PC-9 (cell line): ENCODE results near the gene MORN4. TPM values are rescaled to one million over a fixed set of nuclear protein-coding genes. Genes with fewer than 3 reads are reported as not detected.

ENCODE experiments used
- BruUV-seq: library from RNA; stranded (reverse); fragments of 400-500 nt; replicated peaks from 2 replicates; lab custom pipeline; 2021; lab: Mats Ljungman, UMichigan
- CTCF ChIA-PET: fragments of 300-600 bp; sonication (Branson Sonifier 250); formaldehyde crosslinking; loops from one replicate; lab custom pipeline; 2022; ENCODE audit warnings: antibody characterized with exemption; lab: Charles Lee
- POLR2A ChIA-PET: fragments of 300-600 bp; sonication (Branson Sonifier 250); formaldehyde crosslinking; loops from one replicate; lab custom pipeline; 2022; ENCODE audit warnings: antibody characterized with exemption; ENCODE audit not compliant: unreplicated experiment; lab: Charles Lee
- DNase-seq, 2 experiments: peaks; one replicate each; pipeline versions ENCODE4 v3.0.0 to v3.0.0-alpha.2; 2015 to 2022; ENCODE audit warnings: mixed read lengths in 1 of 2
- H2AFZ ChIP-seq: fragments of 200-600 bp; sonication (generic); 2 replicates; pipeline ENCODE4 v1.8.1; 2017; ENCODE audit warnings: antibody characterized with exemption
- H3F3A ChIP-seq: fragments of 200-600 bp; sonication (generic); 2 replicates; pipeline ENCODE4 v1.8.1; 2017; ENCODE audit warnings: antibody characterized with exemption, mild to moderate bottlenecking, low read depth; ENCODE audit not compliant: insufficient read depth
- H3K27ac ChIP-seq: fragments of 200-600 bp; sonication (generic); 2 replicates; pipeline ENCODE4 v1.6.1; 2016; ENCODE audit warnings: mixed run types
- H3K27me3 ChIP-seq: fragments of 200-600 bp; sonication (generic); 2 replicates; pipeline ENCODE4 v1.6.1; 2016; ENCODE audit warnings: low read depth, mixed run types; ENCODE audit not compliant: insufficient read depth
- H3K36me3 ChIP-seq: fragments of 200-600 bp; sonication (generic); 2 replicates; pipeline ENCODE4 v1.6.1; 2016; ENCODE audit warnings: low read depth, mixed run types
- H3K4me1 ChIP-seq: fragments of 200-600 bp; sonication (generic); replicated peaks from 2 replicates; pipeline ENCODE4 v1.6.1; 2016; ENCODE audit warnings: mixed run types; ENCODE audit not compliant: insufficient read depth
- H3K4me2 ChIP-seq: fragments of 200-600 bp; sonication (generic); 2 replicates; pipeline ENCODE4 v1.6.1; 2017; ENCODE audit warnings: mixed run types
- H3K4me3 ChIP-seq: fragments of 200-600 bp; sonication (generic); 2 replicates; pipeline ENCODE4 v1.6.1; 2016; ENCODE audit warnings: mixed run types
- H3K79me2 ChIP-seq: fragments of 200-600 bp; sonication (generic); 2 replicates; pipeline ENCODE4 v1.6.1; 2017; ENCODE audit warnings: low read depth, mixed run types
- H3K9me2 ChIP-seq: fragments of 200-600 bp; sonication (generic); 2 replicates; pipeline ENCODE4 v1.8.1; 2017; ENCODE audit warnings: mild to moderate bottlenecking; ENCODE audit not compliant: insufficient read depth
- H3K9me3 ChIP-seq: fragments of 200-600 bp; sonication (generic); 2 replicates; pipeline ENCODE4 v1.8.1; 2016; ENCODE audit warnings: low read depth; ENCODE audit not compliant: insufficient read depth
- H4K20me1 ChIP-seq: fragments of 200-600 bp; sonication (generic); 2 replicates; pipeline ENCODE4 v1.8.1; 2017; ENCODE audit not compliant: insufficient read depth
- CTCF ChIP-seq: fragments of 200-600 bp; sonication (generic); conservative IDR thresholded peaks from 2 replicates; pipeline ENCODE4 v1.6.1; 2017; ENCODE audit warnings: mixed run types, antibody characterized with exemption, mild to moderate bottlenecking, moderate library complexity
- EZH2 ChIP-seq: fragments of 200-600 bp; sonication (generic); IDR thresholded peaks from 2 replicates; pipeline ENCODE4 v1.8.0; 2017; ENCODE audit warnings: antibody characterized with exemption, low read depth
- intact Hi-C: fragments of 100-400 bp; cut with micrococcal nuclease; formaldehyde crosslinking; loops from one replicate; pipeline ENCODE4 v1.10.0; 2022; ENCODE audit not compliant: unreplicated experiment
- total RNA-seq: library from RNA; stranded (reverse); gene quantifications from 2 replicates; pipeline ENCODE4 v1.2.3, GENCODE V29; 2021

The MORN4 gene
- total RNA-seq, 1 experiment from 2014 or later = 10.0 TPM

- Histone ChIP-seq H3K4me1 (no peaks in the 10 kb centered on the region), H3K27me3 (no peaks in the 10 kb centered on the region), H3K4me3 (peak overlapping the region; percentile 83), H3K9me3 (no peaks in the 10 kb centered on the region), H3K79me2 (0 out of 2 replicates have a peak, but pooled peaks cover 4% of the 10 kb centered on the region), H3K36me3 (no peaks in the 10 kb centered on the region), H3K27ac (no peak overlapping the region), H4K20me1 (no peaks in the 10 kb centered on the region), H3K4me2 (peak overlapping the region; percentile 84), H3F3A (peaks cover 5% of the 10 kb centered on the region; the same call in 1 of the 2 replicates), H2AFZ (peak overlapping the region; percentile 90), H3K9me2 (no peaks in the 10 kb centered on the region)
- TF ChIP-seq EZH2 (no peak), CTCF (peak; percentile 54)
- ChIA-PET POLR2A (no interaction called here), CTCF (interaction anchor here (0.5 kb wide), 1 partner anchor 15 kb away, joined by 12 read pairs; no protein-coding TSS in a partner anchor)
- DNase-seq = peak in 1 of 2 experiments; percentile 8
- intact Hi-C loops = no loop called here
- BruUV-seq = no TSS peak
These were observed 621 bp upstream of the MORN4 start for GRCh38 chr10:97633921-97634320.

- H3K36me3 ChIP-seq = no peaks in the 10 kb centered on the region
- H3K79me2 ChIP-seq = 0 out of 2 replicates have a peak, but pooled peaks cover 4% of the 10 kb centered on the region
- no peak overlapping the region for H2AFZ ChIP-seq
- DNase-seq = no peak
- intact Hi-C loops = no loop called here
- CTCF ChIA-PET = no interaction called here
- TF ChIP-seq CTCF (no peak), EZH2 (no peak)
- no peaks in the 10 kb centered on the region for H4K20me1 ChIP-seq
- H3K4me2 ChIP-seq = no peak overlapping the region
- H3K27me3 ChIP-seq = no peaks in the 10 kb centered on the region
- H3K27ac ChIP-seq = no peak overlapping the region
- no peaks in the 10 kb centered on the region for H3K9me2 ChIP-seq
- no peaks in the 10 kb centered on the region for H3F3A ChIP-seq
- no TSS peak for BruUV-seq
- POLR2A ChIA-PET = no interaction called here
- no peaks in the 10 kb centered on the region for H3K9me3 ChIP-seq
- H3K4me3 ChIP-seq = no peak overlapping the region
- H3K4me1 ChIP-seq = no peaks in the 10 kb centered on the region
These were observed 2.2 kb downstream of the MORN4 start for GRCh38 chr10:97631098-97631497.

GRCh38 chr10:97629289-97629688, 4.0 kb downstream of the MORN4 start:
- POLR2A ChIA-PET = no interaction called here
- intact Hi-C loops = no loop called here

More at GRCh38 chr10:97629289-97629688, 4.0 kb downstream of the MORN4 start:
- Histone ChIP-seq H2AFZ (no peak overlapping the region), H3K4me2 (no peak overlapping the region), H3K4me3 (no peak overlapping the region), H3K4me1 (no peaks in the 10 kb centered on the region), H3F3A (no peaks in the 10 kb centered on the region), H4K20me1 (no peaks in the 10 kb centered on the region), H3K27ac (no peak overlapping the region), H3K9me2 (no peaks in the 10 kb centered on the region), H3K79me2 (0 out of 2 replicates have a peak, but pooled peaks cover 4% of the 10 kb centered on the region), H3K36me3 (no peaks in the 10 kb centered on the region), H3K9me3 (no peaks in the 10 kb centered on the region), H3K27me3 (no peaks in the 10 kb centered on the region)
- no peak for DNase-seq
- CTCF ChIA-PET = no interaction called here
- no TSS peak for BruUV-seq
- TF ChIP-seq EZH2 (no peak), CTCF (no peak)
